Loucy (cell line): Measurements from ENCODE around the gene CFAP20.

ENCODE experiments used
- CTCF ChIP-seq: fragments of 200-600 bp; sonication (generic); conservative IDR thresholded peaks from 2 replicates; pipeline ENCODE4 v1.5.1; 2014; ENCODE audit warnings: mild to moderate bottlenecking, antibody characterized with exemption, low read length
- EZH2phosphoT487 ChIP-seq: fragments of 200-600 bp; IDR thresholded peaks from 2 replicates; pipeline ENCODE4 v1.6.1; 2018; ENCODE audit warnings: antibody characterized with exemption, mild to moderate bottlenecking, moderate library complexity, borderline replicate concordance

- TF ChIP-seq CTCF (no peak), EZH2phosphoT487 (no peak)
Observed at GRCh38 chr16:58099956-58100300, 29.3 kb downstream of the CFAP20 start.
